Hematopoietic multipotent progenitor cell treated with erythropoietin and hydrocortisone succinate and interleukin-3 and kit ligand, for 15 days (in vitro differentiated cells): ENCODE data around the gene PANK2.
"Not testable (repeated sequence)": the region's sequence is repeated elsewhere in the genome, so short reads cannot be mapped to it uniquely, and the experiment has no call there.

Experiments used
- DNase-seq: peaks from one replicate; pipeline ENCODE4 v3.0.0-alpha.2; 2015; ENCODE audit warnings: low spot score

The PANK2 gene

GRCh38 chr20:3869839-3870634 is 19.1 kb upstream of the PANK2 start:
- DNase-seq: no peak

GRCh38 chr20:3871550-3872265 is 17.5 kb upstream of the PANK2 start:
- no peak for DNase-seq

- no peak for DNase-seq
These were observed 15.7 kb upstream of the PANK2 start for GRCh38 chr20:3873507-3873906.

- DNase-seq: no peak
These were observed 14.9 kb upstream of the PANK2 start for GRCh38 chr20:3874194-3874844.

- no peak for DNase-seq
These were observed 13.7 kb upstream of the PANK2 start for GRCh38 chr20:3875378-3875974.

GRCh38 chr20:3876000-3876399 is 13.2 kb upstream of the PANK2 start:
- DNase-seq: no peak

GRCh38 chr20:3876676-3877075 is 12.5 kb upstream of the PANK2 start:
- no peak for DNase-seq

GRCh38 chr20:3878921-3879274 is 10.3 kb upstream of the PANK2 start:
- DNase-seq: not testable (repeated sequence)

GRCh38 chr20:3885715-3886114 is 3.5 kb upstream of the PANK2 start:
- DNase-seq: no peak

GRCh38 chr20:3887876-3888620 is 1.1 kb upstream of the PANK2 start:
- DNase-seq: no peak

- DNase-seq: peak; percentile 25
These were observed 556 bp downstream of the PANK2 start for GRCh38 chr20:3889489-3890397.

GRCh38 chr20:3890398-3890751 is 1.2 kb downstream of the PANK2 start:
- DNase-seq: no peak

- no peak for DNase-seq
These were observed 2.1 kb downstream of the PANK2 start for GRCh38 chr20:3890999-3891929.

- DNase-seq: no peak
These were observed 5.6 kb downstream of the PANK2 start for GRCh38 chr20:3894796-3895195.

- DNase-seq: no peak
These were observed 7.1 kb downstream of the PANK2 start for GRCh38 chr20:3896302-3896701.

GRCh38 chr20:3896853-3897583 is 7.8 kb downstream of the PANK2 start:
- DNase-seq: peak; percentile 68

GRCh38 chr20:3898181-3898580 is 9.0 kb downstream of the PANK2 start:
- DNase-seq: not testable (repeated sequence)

- DNase-seq: no peak
These were observed 9.5 kb downstream of the PANK2 start for GRCh38 chr20:3898639-3899038.

- DNase-seq: no peak
These were observed 11.0 kb downstream of the PANK2 start for GRCh38 chr20:3900187-3900604.
